NCI-H1436 (cell line): Measurements from ENCODE around the gene CUTA.
"Not testable (repeated sequence)": the region's sequence is repeated elsewhere in the genome, so short reads cannot be mapped to it uniquely, and the experiment has no call there.

Experiments
- DNase-seq: peaks from one replicate; lab custom pipeline; 2025; lab: John Stamatoyannopoulos, UW

The CUTA gene

GRCh38 chr6:33399881-33400280 lies 18.0 kb downstream of the CUTA start:
- DNase-seq, result not testable (repeated sequence)

- not testable (repeated sequence) for DNase-seq
Observed at GRCh38 chr6:33398601-33399000, 19.3 kb downstream of the CUTA start.

- no peak for DNase-seq
Observed at GRCh38 chr6:33397541-33397940, 20.4 kb downstream of the CUTA start.

DNA sequence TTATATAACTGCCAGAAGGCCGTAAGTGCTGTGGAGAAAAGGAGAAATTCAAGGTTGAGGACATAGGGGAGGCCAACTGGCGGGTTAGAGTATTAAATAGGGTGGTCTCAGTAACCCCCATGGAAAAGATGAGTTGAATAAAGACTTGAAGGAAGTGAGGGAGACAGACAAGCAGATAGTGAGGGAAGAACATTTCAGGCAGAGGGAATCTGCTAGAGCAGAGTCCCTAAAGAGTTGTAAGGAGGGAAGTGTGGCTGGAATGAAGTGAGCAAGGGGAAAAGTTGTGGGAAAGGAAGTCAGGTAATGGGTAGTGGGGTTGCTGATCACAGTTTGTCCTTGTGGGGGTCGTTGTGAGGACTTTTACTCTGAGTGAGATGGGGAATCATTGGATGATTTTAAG lies 24.9 kb downstream of the CUTA start:
- no peak for DNase-seq

- no peak for DNase-seq
Observed at GRCh38 chr6:33392595-33392948, 25.3 kb downstream of the CUTA start.

DNA sequence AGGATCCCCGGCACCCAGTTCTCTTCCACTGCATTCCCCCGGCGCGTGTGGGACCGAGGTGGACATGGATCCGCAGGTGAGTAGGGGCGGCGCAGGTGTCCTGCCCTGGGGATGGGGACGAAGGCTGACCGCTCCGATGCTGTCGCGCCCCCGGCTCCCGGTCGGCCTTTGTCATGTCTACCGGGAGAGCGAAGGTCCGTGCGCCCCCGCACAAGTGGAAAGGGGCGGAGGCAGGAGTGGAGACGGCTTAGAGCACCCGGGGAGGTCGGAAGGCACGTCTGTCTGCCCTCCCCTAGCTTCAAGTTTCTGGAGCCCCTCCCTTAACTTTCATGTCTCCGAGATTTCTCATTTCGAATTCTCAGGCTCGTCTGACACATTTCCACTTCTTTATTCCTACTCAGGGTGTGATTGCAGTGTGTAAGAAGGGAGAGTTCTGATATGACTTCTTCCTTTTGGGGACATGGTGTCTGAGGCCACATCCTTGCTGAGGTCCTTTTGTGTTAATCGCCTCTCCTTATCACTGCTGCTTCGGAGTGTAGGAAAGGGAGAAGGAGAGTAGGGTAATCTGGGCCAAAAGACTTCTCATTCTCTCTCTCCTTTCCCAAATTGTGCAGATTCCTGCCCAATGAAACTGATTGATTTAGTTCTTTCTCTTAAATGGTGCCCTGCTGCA lies 25.8 kb downstream of the CUTA start:
- DNase-seq, result no peak

DNA sequence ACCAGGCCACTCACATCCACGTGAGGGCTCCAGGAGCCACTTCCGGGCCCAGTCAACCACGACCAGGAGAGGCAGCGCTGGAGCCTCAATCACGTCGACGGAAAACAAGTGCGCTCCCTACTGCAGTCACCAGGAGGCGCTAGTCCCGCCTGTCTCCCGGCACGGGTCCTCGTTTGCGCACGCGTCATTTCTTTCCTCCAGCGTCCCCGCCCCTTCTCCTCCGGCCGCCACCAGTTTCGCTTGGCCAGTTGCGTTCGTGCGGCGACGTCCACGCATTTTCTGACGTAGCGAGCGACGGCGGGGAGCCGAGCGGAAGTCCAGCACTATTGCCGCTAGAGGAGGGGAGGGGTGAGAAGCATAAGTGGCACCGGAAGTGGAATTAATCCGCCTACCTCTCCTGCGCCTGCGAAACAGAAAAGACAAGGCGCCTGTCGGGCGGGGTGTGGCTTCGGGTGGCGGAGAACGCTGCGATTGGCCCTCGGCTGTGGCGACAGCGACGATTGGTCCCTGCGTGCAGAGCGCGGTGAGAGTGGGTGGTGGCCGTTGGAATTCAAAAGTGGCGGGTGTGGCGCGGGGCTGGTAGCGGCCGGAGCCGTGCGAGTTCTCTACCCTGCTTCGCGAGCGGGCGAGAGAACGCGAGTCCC lies 26.5 kb downstream of the CUTA start, which contains the start of gene KIFC1:
KIFC1 (plus strand) TSS at position 546 of the 644 bp plus-strand sequence. CDS start 163 bp downstream, outside the sequence.
- DNase-seq, result peak; percentile 98

GRCh38 chr6:33390767-33391277 lies 27.1 kb downstream of the CUTA start:
- DNase-seq, result no peak

DNA sequence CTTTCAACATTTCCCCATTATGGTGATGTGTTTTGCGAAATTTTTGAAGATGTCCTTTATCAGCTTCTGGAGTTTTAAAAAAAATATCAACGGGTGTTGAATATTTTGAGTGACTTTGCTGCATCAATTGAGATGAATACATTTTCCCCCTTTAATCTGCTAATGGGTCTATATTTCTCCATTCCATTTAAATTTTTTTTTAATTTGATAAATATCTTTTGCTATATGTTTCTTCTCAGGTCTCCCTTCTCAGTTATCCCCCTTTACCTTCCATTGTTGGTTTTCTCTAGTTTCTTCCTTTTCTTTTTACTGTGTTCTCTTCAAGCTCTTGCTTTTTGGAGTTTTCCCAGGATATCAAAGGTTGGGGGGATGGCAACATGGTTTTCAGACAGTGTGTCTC lies 27.7 kb downstream of the CUTA start:
- DNase-seq, result no peak

GRCh38 chr6:33384581-33385020 lies 33.3 kb downstream of the CUTA start:
- no peak for DNase-seq

GRCh38 chr6:33383427-33384185 lies 34.3 kb downstream of the CUTA start:
- DNase-seq, result no peak

GRCh38 chr6:33380272-33380981 lies 37.5 kb downstream of the CUTA start:
- DNase-seq, result no peak

GRCh38 chr6:33379184-33379583 lies 38.7 kb downstream of the CUTA start:
- not testable (repeated sequence) for DNase-seq

DNA sequence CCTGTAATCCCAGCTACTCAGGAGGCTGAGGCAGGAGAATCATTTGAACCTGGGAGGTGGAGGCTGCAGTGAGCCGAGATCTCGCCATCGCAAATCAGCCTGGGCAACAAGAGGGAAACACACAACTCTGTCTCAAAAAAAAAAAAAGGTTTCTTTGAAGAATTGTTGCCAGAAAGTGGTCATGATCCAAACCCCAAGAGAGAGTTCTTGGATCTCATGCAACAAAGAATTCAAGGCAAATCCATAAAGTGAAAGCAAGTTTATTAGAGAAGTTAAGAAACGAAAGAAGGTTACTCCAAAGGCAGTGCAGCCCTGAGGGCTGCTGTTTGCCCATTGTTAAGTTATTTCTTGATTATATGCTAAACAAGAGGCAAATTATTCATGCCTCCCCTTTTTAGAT lies 40.7 kb downstream of the CUTA start:
- no peak for DNase-seq

DNA sequence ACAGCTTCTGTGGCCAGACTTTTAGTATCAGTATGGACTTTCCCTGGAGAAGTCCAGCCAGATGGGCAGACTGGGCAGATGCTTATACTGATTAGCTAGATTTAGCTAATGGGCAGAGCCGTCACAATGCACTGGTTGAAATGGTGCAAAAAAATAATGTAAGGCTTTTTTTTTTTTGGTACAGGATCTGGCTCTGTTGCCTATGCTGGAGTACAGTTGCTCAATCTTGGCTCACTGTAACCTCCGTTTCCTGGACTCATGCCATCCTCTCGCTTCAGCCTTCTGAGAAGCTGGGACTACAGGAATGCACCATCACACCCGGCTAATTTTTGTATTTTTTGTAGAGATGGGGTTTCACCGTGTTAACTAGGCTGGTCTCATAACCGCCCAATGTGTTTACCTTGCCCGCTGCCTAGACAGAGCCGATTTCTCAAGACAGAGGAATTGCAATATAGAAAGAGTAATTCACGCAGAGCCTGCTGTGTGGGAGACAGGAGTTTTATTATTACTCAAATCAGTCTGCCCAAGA lies 42.7 kb downstream of the CUTA start:
- no peak for DNase-seq

DNA sequence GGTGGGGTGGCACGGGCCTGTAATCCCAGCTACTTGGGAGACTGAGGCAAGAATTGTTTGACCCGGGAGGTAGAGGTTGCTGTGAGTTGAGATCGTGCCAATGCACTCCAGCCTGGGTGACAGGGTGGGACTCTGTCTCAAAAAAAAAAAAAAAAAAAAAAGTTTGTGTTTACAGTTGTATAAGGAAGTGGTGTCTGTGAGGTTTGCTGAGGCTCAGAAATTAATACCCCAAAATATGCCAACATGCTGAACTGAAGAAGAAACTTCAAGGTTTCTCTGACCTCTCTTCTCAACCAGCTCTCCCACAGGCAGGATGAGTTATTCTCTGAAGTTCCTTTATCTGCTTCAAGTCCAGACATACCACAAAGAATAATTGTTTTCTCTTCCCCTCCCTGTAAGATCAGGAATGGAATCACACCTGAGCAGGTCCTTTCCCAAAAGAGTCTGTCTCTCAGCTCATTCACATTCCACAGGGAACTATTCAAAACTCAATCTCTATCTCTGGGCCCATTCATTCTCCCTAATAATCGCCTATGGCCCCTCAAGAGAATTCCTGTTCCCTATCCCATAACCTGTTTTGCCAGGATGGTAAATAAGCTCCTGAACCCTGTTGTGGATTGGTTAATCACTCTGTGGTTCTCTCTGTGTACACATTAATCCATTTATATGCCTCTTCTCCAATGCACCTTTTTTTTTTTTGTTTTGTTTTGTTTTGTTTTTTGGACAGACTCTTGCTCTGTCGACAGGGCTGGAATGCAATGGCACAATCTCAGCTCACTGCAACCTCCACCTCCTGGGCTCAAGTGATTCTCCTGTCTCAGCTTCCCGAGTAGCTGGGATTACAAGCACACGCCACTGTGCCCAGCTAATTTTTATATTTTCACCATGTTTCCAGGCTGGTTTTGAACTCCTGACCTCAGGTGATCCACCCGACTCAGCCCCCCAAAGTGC lies 43.7 kb downstream of the CUTA start:
- DNase-seq, result no peak

DNA sequence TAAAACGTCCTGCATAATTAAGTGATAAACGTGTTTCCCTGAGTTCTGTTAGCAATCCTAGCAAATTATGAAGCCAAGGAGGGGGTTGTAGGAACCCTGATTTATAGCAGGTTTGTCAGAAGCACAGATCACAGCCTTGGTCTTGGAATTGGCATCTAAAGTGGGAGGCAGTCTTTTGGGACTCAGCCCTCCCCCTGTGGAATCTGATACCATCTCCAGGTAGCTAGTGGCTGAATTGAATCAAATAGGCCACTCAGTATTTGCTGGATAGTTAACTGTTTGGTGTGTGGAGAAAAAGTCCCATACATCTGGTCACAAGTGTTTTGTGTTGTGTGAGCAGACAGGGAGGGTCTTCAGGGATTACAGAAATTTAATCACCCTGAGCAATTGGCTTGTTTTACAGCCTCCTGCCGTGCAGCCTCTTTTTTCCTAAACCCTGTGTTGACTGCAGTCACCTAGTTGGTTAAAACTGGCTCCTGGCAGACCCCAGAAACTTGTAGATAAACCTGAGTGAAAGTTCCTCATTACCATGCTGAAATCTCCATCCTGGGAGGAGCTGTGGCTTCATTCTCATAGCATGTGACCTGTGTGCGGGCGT lies 45.3 kb downstream of the CUTA start:
- no peak for DNase-seq

GRCh38 chr6:33371901-33372300 lies 46.0 kb downstream of the CUTA start:
- not testable (repeated sequence) for DNase-seq

DNA sequence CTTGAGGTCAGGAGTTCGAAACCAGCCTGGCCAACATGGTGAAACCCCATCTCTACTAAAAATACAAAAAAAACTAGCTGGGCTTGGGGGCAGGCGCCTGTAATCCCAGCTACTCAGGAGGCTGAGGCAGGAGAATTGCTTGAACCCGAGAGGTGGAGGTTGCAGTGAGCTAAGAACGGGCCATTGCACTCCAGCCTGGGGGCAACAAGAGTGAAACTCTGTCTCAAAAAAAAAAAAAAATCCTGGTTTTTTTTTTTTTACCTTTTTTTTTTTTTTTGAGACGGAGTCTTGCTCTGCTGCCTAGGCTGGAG lies 50.2 kb downstream of the CUTA start:
- DNase-seq, result not testable (repeated sequence)

GRCh38 chr6:33367009-33367714 lies 50.7 kb downstream of the CUTA start:
- no peak for DNase-seq
